ENCODE measurements around the gene KRTAP10-4. TPM values are rescaled to one million over a fixed set of nuclear protein-coding genes. Genes with fewer than 3 reads are reported as not detected.

KRTAP10-4 gene
- total and polyA plus RNA-seq, 2 of the 4 experiments (the other 2 are of a cell fraction), result not detected

- no peak overlapping the region for H4K5ac ChIP-seq (ENCODE audit: low read depth, low read length)
- H3K4me3 ChIP-seq (ENCODE audit: insufficient read depth, low read depth, low read length), result no peak overlapping the region
- no peaks in the 10 kb centered on the region for H3K36me3 ChIP-seq (ENCODE audit: control insufficient read depth, insufficient read depth, low read length)
- no peak overlapping the region for H3K4ac ChIP-seq (ENCODE audit: low read depth, low read length)
- H3K27me3 ChIP-seq (ENCODE audit: control insufficient read depth, insufficient read depth, low read length), result 0 out of 2 replicates have a peak, but pooled peaks cover 2% of the 10 kb centered on the region
- no peak overlapping the region for H3K23ac ChIP-seq (ENCODE audit: low read depth, low read length)
- H3K27ac ChIP-seq (ENCODE audit: insufficient read depth, low read length), result no peak overlapping the region
- peaks cover 22% of the 10 kb centered on the region; the same call in 1 of the 2 replicates for H3K9me3 ChIP-seq (ENCODE audit: control insufficient read depth, insufficient read depth, low read length)
- no peak overlapping the region for H2BK5ac ChIP-seq (ENCODE audit: low read depth, low read length, poor library complexity, severe bottlenecking)
- dilution Hi-C loops (cut with HindIII; ENCODE audit: low sequenced_read_pairs, unreplicated experiment), result no loop called here
- H3K18ac ChIP-seq (ENCODE audit: low read depth, low read length), result no peak overlapping the region
- DNase-seq, result no peak
- H2BK20ac ChIP-seq (ENCODE audit: low read depth, low read length), result no peak overlapping the region
- H3K4me2 ChIP-seq (ENCODE audit: low read depth, low read length), result no peak overlapping the region
- H4K20me1 ChIP-seq (ENCODE audit: insufficient read depth, low read length), result no peaks in the 10 kb centered on the region
- ChIA-PET POLR2A (ENCODE audit: unreplicated experiment) (no interaction called here), CTCF (no interaction called here)
- H3K9me1 ChIP-seq (ENCODE audit: insufficient read depth, low read length), result no peaks in the 10 kb centered on the region
- H4K8ac ChIP-seq (ENCODE audit: low read depth in 2 of 2, low read length in 2 of 2), result no peak overlapping the region
- H3K79me1 ChIP-seq (ENCODE audit: low read depth in 1 of 2, low read length in 2 of 2), result no peaks in the 10 kb centered on the region
- H2AK5ac ChIP-seq (ENCODE audit: low read depth, low read length), result no peak overlapping the region
- H3K14ac ChIP-seq (replicated peaks; ENCODE audit: low read depth, low read length), result no peak overlapping the region
- H2BK15ac ChIP-seq (ENCODE audit: low read depth, low read length), result no peak overlapping the region
- H2BK120ac ChIP-seq (ENCODE audit: low read depth, low read length), result no peak overlapping the region
- no peak overlapping the region for H3K56ac ChIP-seq (ENCODE audit: extremely low read depth, insufficient read depth, low read length)
- ATAC-seq (ENCODE audit: low read depth), result no peak
- no peak overlapping the region for H4K91ac ChIP-seq (ENCODE audit: insufficient read depth, low read depth, low read length)
- no peaks in the 10 kb centered on the region for H3K4me1 ChIP-seq (ENCODE audit: control insufficient read depth, insufficient read depth, low read length)
- intact Hi-C loops (cut with micrococcal nuclease), result no loop called here
- TF ChIP-seq MAFK (IDR thresholded peaks at IDR 0.05; ENCODE audit: low read depth, low read length), result no peak
- no peak for TF ChIP-seq CTCF (conservative IDR thresholded peaks at IDR 0.05; ENCODE audit: low read depth, low read length)
- TF ChIP-seq RAD21 (IDR thresholded peaks at IDR 0.05; ENCODE audit: low read length), result no peak
- no peak for TF ChIP-seq SMC3 (IDR thresholded peaks at IDR 0.05; ENCODE audit: low read depth, low read length)
- no peak for TF ChIP-seq MAZ (IDR thresholded peaks at IDR 0.05; ENCODE audit: borderline replicate concordance, low read depth, low read length)
- no peak for TF ChIP-seq NFE2L2 (IDR thresholded peaks at IDR 0.05; ENCODE audit: low read depth, low read length)
- TF ChIP-seq POLR2A (IDR thresholded peaks at IDR 0.05; ENCODE audit: low read depth, low read length), result no peak
- TF ChIP-seq CHD1 (IDR thresholded peaks at IDR 0.05; ENCODE audit: low read depth, low read length), result no peak
- no peak for TF ChIP-seq CEBPB (IDR thresholded peaks at IDR 0.05; ENCODE audit: low read depth, low read length)
- TF ChIP-seq RCOR1 (IDR thresholded peaks at IDR 0.05; ENCODE audit: insufficient replicate concordance, low read length), result no peak
- TF ChIP-seq BHLHE40 (IDR thresholded peaks at IDR 0.05; ENCODE audit: low read depth, low read length), result no peak
- no peak for TF ChIP-seq RFX5 (IDR thresholded peaks at IDR 0.05; ENCODE audit: low read depth, low read length)
- no peak for TF ChIP-seq MXI1 (IDR thresholded peaks at IDR 0.05; ENCODE audit: borderline replicate concordance, low read depth, low read length)
- TF ChIP-seq USF2 (IDR thresholded peaks at IDR 0.05; ENCODE audit: low read depth, low read length), result no peak
- TF ChIP-seq FOS (IDR thresholded peaks at IDR 0.05; ENCODE audit: low read depth, low read length), result no peak
- no peak overlapping the region for H3K9ac ChIP-seq (ENCODE audit: low read depth, low read length)
- 59% methylated on average over 19 of the region's 30 CpGs; no CpG with 5 or more reads in 1 of the 2 experiments for WGBS, 2 experiments (ENCODE audit: extremely low coverage in 2 of 2, insufficient read length in 1 of 2)
- H2AK9ac ChIP-seq (replicated peaks; ENCODE audit: low read depth, low read length, poor library complexity), result no peak overlapping the region
- H2AFZ ChIP-seq (replicated peaks; ENCODE audit: low read length, poor library complexity), result no peak overlapping the region
- BruUV-seq (replicated peaks), result no TSS peak
- in situ Hi-C loops (cut with MboI; ENCODE audit: low sequenced_read_pairs), result no loop called here
Measured at GRCh38 chr21:44531606-44532564, 41.6 kb upstream of the KRTAP10-4 start.

Data from IMR-90 (cell line).